Duodenal mucosa (tissue), 2 donors: Measurements from ENCODE around the gene ARGFX.

Source experiments
- H3K27ac ChIP-seq: one replicate; pipeline ENCODE4 v1.7.0; 2013; ENCODE audit warnings: low read depth, low read length
- H3K27me3 ChIP-seq, 2 donors: one replicate each; pipeline ENCODE4 v1.7.0; 2013; ENCODE audit warnings: low read length in 2 of 2, control low read depth in 1 of 2; ENCODE audit not compliant: insufficient read depth in 2 of 2, control insufficient read depth in 1 of 2
- H3K36me3 ChIP-seq, 2 donors: one replicate each; pipeline ENCODE4 v1.7.0; 2013; ENCODE audit warnings: low read length in 2 of 2, control low read depth in 1 of 2; ENCODE audit not compliant: insufficient read depth in 2 of 2, control insufficient read depth in 1 of 2
- H3K4me1 ChIP-seq, 2 donors: one replicate each; pipeline ENCODE4 v1.7.0; 2013; ENCODE audit warnings: low read length in 2 of 2, control low read depth in 1 of 2; ENCODE audit not compliant: insufficient read depth in 2 of 2, control insufficient read depth in 1 of 2
- H3K4me3 ChIP-seq, 2 donors: one replicate each; pipeline ENCODE4 v1.7.0; 2013; ENCODE audit warnings: low read length in 2 of 2, low read depth in 1 of 2
- H3K9ac ChIP-seq, 2 donors: one replicate each; pipeline ENCODE4 v1.7.0; 2013; ENCODE audit warnings: low read length in 2 of 2, low read depth in 1 of 2
- H3K9me3 ChIP-seq, 2 donors: one replicate each; pipeline ENCODE4 v1.7.0; 2013; ENCODE audit warnings: low read length in 2 of 2, control low read depth in 1 of 2; ENCODE audit not compliant: control insufficient read depth in 1 of 2

The ARGFX gene

DNA sequence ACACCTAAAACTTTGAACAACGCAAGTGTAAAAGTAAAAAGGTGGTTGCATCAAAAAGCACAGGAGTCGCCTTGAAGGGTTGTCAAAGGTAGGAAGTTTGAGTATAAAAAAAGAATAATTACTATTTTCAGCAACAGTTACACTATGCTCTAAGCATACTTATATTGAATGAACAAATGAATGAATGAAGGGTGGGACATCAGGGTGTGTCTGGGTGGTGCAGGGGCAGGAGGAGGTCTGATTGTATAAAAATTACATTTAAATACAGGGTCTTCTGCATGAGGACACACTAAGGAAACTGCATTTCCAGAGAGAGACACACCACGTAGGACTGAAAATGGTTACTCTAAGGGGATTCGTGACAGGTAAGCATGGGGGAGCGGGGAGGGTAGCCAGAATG is at the start of gene ARGFX:
Gene ARGFX, plus strand, starts transcription at position 301 of the 400 bp plus-strand sequence. CDS start 2,765 bp downstream, outside the sequence.
- Histone ChIP-seq H3K27me3 (no peaks in the 10 kb centered on the region), H3K36me3 (no peaks in the 10 kb centered on the region), H3K27ac (no peak within 1 kb of the TSS)

DNA sequence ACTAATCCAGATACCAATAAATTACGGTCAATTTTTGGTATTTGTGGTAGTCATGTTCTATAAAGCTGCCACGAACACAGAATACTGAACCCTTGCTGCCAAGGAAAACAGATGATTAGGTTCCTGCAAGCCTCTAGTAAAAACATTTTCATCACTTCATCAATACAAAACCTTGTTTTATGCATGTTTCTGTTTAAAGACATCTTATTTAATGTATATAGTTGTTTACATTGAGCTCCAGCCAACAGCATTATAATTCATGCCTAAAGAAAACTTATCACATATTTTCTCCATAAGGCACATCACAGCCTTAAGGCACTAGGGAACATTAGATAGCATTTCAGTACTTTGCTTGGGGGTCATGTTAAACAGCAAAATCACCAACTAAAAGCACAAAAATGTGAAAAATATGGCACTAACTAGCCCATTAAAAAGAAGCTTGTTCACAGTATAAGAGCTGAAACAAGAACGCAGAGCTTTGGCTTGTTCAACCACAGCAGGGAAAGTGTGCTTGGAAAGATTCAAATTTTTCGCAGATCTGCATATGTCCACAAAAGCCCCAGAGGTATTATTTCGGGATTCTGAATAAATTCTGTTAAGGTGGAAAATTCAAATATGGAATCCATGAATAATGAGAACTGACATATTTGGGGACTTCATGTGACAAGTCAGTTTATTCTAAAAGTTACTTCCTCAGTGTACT is 49.6 kb upstream of the ARGFX start:
- H3K27ac ChIP-seq: no peak overlapping the region
- H3K36me3 ChIP-seq: peaks cover 0 to 6% of the 10 kb centered on the region in 2 donors
- H3K27me3 ChIP-seq: no peaks in the 10 kb centered on the region
- H3K9me3 ChIP-seq: no peaks in the 10 kb centered on the region
- no peaks in the 10 kb centered on the region for H3K4me1 ChIP-seq
- H3K4me3 ChIP-seq: no peak overlapping the region
- H3K9ac ChIP-seq: no peak overlapping the region

More for the DNA sequence above, at the start of gene ARGFX:
- Histone ChIP-seq H3K4me1 (no peaks in the 10 kb centered on the region), H3K9me3 (no peaks in the 10 kb centered on the region), H3K9ac (no peak within 1 kb of the TSS), H3K4me3 (no peak within 1 kb of the TSS)

DNA sequence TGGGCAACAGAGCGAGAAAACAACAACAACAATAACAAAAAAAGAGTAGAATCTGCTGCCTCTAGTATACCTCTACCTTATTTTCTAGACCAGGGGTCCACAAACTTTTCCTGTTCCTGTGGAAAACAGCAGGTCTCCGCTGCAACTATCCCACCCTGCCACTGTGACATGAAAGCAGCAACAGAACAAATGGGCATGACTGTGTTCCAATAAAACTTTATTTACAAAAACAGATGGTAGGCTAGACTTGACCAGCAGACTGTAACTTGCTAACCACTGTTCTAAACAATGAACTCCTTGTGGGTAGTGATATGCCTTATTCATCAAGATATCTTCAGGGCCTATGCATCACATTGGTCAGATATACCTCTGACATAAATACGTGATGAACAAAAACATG is 47.2 kb upstream of the ARGFX start:
- H3K27ac ChIP-seq: no peak overlapping the region
- peaks cover 0 to 4% of the 10 kb centered on the region in 2 donors for H3K36me3 ChIP-seq
- no peaks in the 10 kb centered on the region for H3K4me1 ChIP-seq
- H3K4me3 ChIP-seq: no peak overlapping the region
- no peaks in the 10 kb centered on the region for H3K9me3 ChIP-seq
- no peaks in the 10 kb centered on the region for H3K27me3 ChIP-seq
- H3K9ac ChIP-seq: no peak overlapping the region

DNA sequence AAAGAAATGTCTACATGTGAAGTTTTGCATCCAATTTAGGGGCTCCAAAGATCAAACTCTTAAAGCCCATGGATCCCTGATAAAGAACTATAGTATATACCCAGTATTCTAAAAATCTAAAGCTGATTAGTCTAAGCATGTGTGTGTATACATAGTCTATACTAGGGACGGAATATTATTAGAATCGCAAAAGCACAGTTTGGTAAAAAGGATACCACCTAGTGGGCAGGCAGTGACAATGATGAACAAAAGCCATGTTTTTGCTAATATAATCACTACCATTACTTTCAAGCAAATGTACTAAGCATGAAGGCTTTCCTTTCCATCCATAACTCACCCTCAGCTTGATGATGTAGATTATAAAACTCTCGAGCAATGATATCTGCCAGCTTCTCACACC is 38.4 kb upstream of the ARGFX start:
- H3K9ac ChIP-seq: no peak overlapping the region
- H3K27ac ChIP-seq: no peak overlapping the region
- peaks cover 0 to 10% of the 10 kb centered on the region in 2 donors for H3K36me3 ChIP-seq

DNA sequence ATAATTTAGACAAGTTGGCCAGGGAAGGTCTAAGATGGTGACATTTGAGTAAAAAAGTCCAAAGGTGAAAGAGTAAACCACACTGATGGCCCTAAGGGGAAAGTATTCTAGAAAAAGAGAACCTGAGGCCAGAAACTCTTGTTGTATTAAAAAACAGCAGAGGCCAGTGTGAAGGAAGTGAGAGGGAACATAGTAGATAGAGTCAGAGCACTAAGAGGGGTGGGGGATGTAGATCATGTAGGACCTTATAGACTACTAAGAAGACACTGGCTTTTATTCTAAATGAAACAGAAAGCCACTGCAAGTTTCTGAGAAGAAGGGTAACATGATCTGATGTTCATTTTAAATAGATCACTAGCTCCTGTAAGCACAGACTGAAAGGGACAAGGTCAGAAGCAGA is 36.5 kb upstream of the ARGFX start:
- Histone ChIP-seq H3K4me1 (no peaks in the 10 kb centered on the region), H3K9me3 (no peaks in the 10 kb centered on the region), H3K27me3 (no peaks in the 10 kb centered on the region), H3K36me3 (peaks cover 0 to 10% of the 10 kb centered on the region in 2 donors), H3K4me3 (no peak overlapping the region), H3K9ac (no peak overlapping the region), H3K27ac (no peak overlapping the region)

More for the DNA sequence above, 38.4 kb upstream of the ARGFX start:
- Histone ChIP-seq H3K4me1 (no peaks in the 10 kb centered on the region), H3K27me3 (no peaks in the 10 kb centered on the region), H3K9me3 (no peaks in the 10 kb centered on the region), H3K4me3 (no peak overlapping the region)

DNA sequence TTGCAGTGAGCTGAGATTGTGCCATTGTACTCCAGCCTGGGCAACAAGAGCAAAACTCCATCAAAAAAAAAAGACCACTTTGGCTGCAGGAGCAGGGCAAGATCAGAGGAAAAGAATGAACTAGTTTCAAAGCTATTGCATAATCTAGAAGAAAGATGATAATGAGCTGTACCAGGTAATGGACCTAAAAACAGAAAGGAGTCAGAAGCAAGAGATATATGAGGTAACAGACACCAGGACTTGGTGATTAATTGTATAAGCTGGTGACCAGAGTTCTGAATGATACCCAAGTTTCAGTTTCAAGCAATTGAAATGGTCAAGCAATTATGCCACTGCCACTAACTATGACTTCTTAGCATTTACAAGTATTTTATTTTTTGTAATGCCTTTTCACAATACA is 24.8 kb upstream of the ARGFX start:
- Histone ChIP-seq H3K4me1 (peaks cover 6 to 10% of the 10 kb centered on the region in 2 donors), H3K36me3 (no peaks in the 10 kb centered on the region), H3K9me3 (no peaks in the 10 kb centered on the region), H3K4me3 (no peak overlapping the region), H3K27ac (no peak overlapping the region), H3K9ac (no peak overlapping the region), H3K27me3 (no peaks in the 10 kb centered on the region)

DNA sequence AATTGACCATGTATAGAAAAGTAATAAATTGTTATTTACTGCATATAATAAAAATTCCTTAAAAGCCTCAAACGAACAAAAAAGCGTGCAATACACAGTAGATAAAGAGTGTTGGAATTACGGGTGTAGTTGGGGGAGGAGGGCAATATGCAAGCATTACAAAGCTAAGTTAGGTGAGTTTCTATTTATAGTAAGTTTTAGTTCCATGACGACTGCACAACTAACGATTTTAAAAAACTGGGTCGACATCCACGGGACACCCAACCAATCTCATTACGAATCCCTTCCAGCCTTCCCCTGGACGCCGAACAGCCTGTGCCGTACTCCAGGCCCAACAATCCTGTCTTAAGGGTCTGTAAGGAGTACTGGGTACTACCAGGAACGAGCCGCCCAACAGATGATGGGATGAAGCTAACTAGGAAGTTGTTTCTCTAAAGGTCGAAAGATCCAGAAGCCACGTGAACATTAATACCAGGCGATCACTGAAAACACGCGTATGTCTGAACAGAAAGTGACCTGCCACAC is 22.6 kb upstream of the ARGFX start:
- H3K9me3 ChIP-seq: no peaks in the 10 kb centered on the region
- peak overlapping the region; percentile 89 to 90 for H3K4me3 ChIP-seq
- no peaks in the 10 kb centered on the region for H3K36me3 ChIP-seq
- H3K9ac ChIP-seq: peak overlapping the region; percentile 39 to 60
- peaks cover 6 to 16% of the 10 kb centered on the region in 2 donors for H3K4me1 ChIP-seq
- H3K27ac ChIP-seq: no peak overlapping the region
- no peaks in the 10 kb centered on the region for H3K27me3 ChIP-seq

DNA sequence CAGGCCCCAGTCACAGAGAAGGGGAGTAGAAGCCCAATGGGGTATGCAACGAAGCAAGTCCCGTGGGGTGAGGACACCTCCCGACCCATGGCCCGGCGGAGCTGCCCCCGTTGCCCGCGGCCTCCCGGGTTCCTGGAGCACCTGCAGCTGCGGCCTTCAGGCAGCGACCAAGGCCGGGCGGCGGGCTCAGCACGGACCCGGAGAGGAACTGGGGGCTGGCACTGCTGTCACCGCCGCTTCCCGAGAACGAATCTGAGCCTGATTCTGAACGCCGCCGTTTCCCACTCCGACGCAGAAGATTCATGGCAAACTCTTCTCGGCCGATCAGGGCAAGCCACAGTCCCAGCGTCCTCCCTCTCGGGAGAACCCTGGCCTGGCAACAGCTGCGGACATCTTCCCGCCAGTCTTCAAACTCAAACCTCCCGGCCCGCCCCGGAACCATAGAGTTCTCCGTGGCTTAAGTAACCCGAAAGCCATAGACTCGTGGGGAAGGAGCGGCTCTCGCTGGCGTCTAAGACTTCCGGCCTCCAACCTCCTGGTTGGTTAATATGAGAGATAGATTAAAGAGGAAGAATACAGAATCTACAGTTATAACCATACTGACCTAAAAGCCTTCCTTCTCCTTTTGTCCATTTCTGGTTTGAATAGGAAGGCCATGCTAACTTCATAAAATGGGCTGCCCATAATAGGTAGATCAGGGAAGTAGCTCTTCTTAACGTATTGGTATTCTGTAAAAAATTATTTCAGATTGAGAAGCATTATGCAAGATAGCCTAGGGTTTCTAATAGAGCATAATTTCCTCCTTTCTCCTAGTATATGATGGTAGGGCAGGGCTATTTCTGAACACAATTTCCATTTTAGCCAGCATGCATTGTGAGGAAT is 21.9 kb upstream of the ARGFX start, which contains the start of gene POLQ:
Gene POLQ, minus strand, starts transcription at position 415 of the 882 bp plus-strand sequence. Its CDS starts 111 bp downstream, at position 304.
- Histone ChIP-seq H3K9ac (peak within 1 kb of the TSS; percentile 82 to 86), H3K4me1 (peaks cover 6 to 16% of the 10 kb centered on the region in 2 donors), H3K27ac (no peak within 1 kb of the TSS), H3K36me3 (no peaks in the 10 kb centered on the region), H3K9me3 (no peaks in the 10 kb centered on the region), H3K27me3 (no peaks in the 10 kb centered on the region), H3K4me3 (peak within 1 kb of the TSS; percentile 89 to 90)

DNA sequence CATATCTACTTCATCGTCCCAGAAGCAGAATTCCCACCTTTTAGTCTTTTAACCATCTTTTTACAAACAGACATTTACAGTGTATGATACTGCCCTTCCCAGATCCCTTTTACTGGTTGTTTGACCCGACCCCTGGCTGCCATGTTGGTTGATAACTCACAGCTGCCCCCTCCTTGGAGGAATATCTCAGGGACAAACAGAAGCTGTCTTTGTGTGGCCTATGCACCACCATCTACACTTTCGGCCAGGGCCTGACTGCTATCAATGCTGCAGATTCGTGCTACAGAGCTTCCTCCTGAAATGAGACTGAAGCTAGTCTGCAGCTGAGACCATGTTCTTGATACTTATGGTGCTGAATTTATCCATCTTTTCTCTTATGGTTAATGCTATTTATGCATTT is 15.4 kb upstream of the ARGFX start:
- Histone ChIP-seq H3K9ac (peak overlapping the region in 1 of 2 donors; percentile 47), H3K4me3 (peak overlapping the region; percentile 6 to 45), H3K27ac (no peak overlapping the region), H3K36me3 (no peaks in the 10 kb centered on the region), H3K4me1 (peaks cover 0 to 11% of the 10 kb centered on the region in 2 donors), H3K9me3 (no peaks in the 10 kb centered on the region), H3K27me3 (no peaks in the 10 kb centered on the region)

DNA sequence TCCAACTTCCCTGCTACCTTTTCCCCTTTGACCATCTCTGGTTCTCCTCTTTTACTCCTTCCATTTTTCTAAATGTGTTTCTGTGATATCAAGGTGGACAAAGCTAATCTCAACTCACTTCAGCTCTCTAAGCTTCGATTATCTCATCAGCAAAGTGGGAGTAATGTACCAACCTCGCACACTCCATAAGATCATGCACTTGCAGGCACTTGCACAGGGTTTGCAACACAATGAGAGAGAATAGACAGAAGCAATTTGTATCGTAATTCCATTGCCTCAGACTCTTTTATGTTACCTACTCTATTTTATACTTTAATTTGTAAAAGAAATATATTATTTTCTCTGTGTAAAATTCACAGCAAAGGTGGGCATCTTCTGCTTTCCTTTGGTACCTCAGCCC is 15.0 kb upstream of the ARGFX start:
- Histone ChIP-seq H3K36me3 (no peaks in the 10 kb centered on the region), H3K4me1 (peaks cover 0 to 11% of the 10 kb centered on the region in 2 donors), H3K27me3 (no peaks in the 10 kb centered on the region), H3K27ac (no peak overlapping the region), H3K9ac (no peak overlapping the region), H3K4me3 (no peak overlapping the region), H3K9me3 (no peaks in the 10 kb centered on the region)
